ENCODE data around the gene DIAPH3.
A peak's percentile ranks its signal among the peaks of the same experiment; 100 is the strongest.

Gene DIAPH3

GRCh38 chr13:60158321-60158801, 5.4 kb downstream of the DIAPH3 start:
- no peak for DNase-seq (ENCODE audit: low spot score)

- DNase-seq (ENCODE audit: low spot score): no peak
Measured at GRCh38 chr13:60155978-60156377, 7.8 kb downstream of the DIAPH3 start.

- no peak for DNase-seq (ENCODE audit: low spot score)
Measured at GRCh38 chr13:60152904-60153303, 10.8 kb downstream of the DIAPH3 start.

- no peak for DNase-seq (ENCODE audit: low spot score)
Measured at GRCh38 chr13:60152114-60152513, 11.6 kb downstream of the DIAPH3 start.

GRCh38 chr13:60150538-60150937, 13.2 kb downstream of the DIAPH3 start:
- DNase-seq (ENCODE audit: low spot score): no peak

GRCh38 chr13:60148918-60149317, 14.8 kb downstream of the DIAPH3 start:
- no peak for DNase-seq (ENCODE audit: low spot score)

- no peak for DNase-seq (ENCODE audit: low spot score)
Measured at GRCh38 chr13:60147361-60147760, 16.4 kb downstream of the DIAPH3 start.

GRCh38 chr13:60146471-60146870, 17.3 kb downstream of the DIAPH3 start:
- DNase-seq (ENCODE audit: low spot score): no peak

GRCh38 chr13:60143775-60144174, 20.0 kb downstream of the DIAPH3 start:
- DNase-seq (ENCODE audit: low spot score): no peak

GRCh38 chr13:60139272-60139671, 24.5 kb downstream of the DIAPH3 start:
- DNase-seq (ENCODE audit: low spot score): peak; percentile 26

- no peak for DNase-seq (ENCODE audit: low spot score)
Measured at GRCh38 chr13:60138674-60139073, 25.1 kb downstream of the DIAPH3 start.

- DNase-seq (ENCODE audit: low spot score): no peak
Measured at GRCh38 chr13:60137911-60138560, 25.7 kb downstream of the DIAPH3 start.

- DNase-seq (ENCODE audit: low spot score): no peak
Measured at GRCh38 chr13:60135344-60135743, 28.4 kb downstream of the DIAPH3 start.

GRCh38 chr13:60134376-60134775, 29.4 kb downstream of the DIAPH3 start:
- no peak for DNase-seq (ENCODE audit: low spot score)

GRCh38 chr13:60121337-60121687, 42.4 kb downstream of the DIAPH3 start:
- no peak for DNase-seq (ENCODE audit: low spot score)

- DNase-seq (ENCODE audit: low spot score): no peak
Measured at GRCh38 chr13:60120617-60121336, 43.0 kb downstream of the DIAPH3 start.

- no peak for DNase-seq (ENCODE audit: low spot score)
Measured at GRCh38 chr13:60118696-60119400, 44.9 kb downstream of the DIAPH3 start.

GRCh38 chr13:60114499-60115028, 49.2 kb downstream of the DIAPH3 start:
- DNase-seq (ENCODE audit: low spot score): no peak

- DNase-seq (ENCODE audit: low spot score): peak; percentile 7
Measured at GRCh38 chr13:60112771-60113170, 51.0 kb downstream of the DIAPH3 start.

GRCh38 chr13:60111691-60112090, 52.0 kb downstream of the DIAPH3 start:
- DNase-seq (ENCODE audit: low spot score): peak; percentile 17

- no peak for DNase-seq (ENCODE audit: low spot score)
Measured at GRCh38 chr13:60109285-60109684, 54.4 kb downstream of the DIAPH3 start.

- no peak for DNase-seq (ENCODE audit: low spot score)
Measured at GRCh38 chr13:60108589-60108988, 55.1 kb downstream of the DIAPH3 start.
